Fibroblast of gingiva (primary cell): Measurements from ENCODE around the gene ACSF3.

Source experiments
- DNase-seq: peaks from one replicate; pipeline ENCODE4 v3.0.0-alpha.2; 2011; ENCODE audit warnings: low read depth

ACSF3 gene

GRCh38 chr16:89131783-89132182 lies 38.1 kb downstream of the ACSF3 start:
- DNase-seq: no peak

DNA sequence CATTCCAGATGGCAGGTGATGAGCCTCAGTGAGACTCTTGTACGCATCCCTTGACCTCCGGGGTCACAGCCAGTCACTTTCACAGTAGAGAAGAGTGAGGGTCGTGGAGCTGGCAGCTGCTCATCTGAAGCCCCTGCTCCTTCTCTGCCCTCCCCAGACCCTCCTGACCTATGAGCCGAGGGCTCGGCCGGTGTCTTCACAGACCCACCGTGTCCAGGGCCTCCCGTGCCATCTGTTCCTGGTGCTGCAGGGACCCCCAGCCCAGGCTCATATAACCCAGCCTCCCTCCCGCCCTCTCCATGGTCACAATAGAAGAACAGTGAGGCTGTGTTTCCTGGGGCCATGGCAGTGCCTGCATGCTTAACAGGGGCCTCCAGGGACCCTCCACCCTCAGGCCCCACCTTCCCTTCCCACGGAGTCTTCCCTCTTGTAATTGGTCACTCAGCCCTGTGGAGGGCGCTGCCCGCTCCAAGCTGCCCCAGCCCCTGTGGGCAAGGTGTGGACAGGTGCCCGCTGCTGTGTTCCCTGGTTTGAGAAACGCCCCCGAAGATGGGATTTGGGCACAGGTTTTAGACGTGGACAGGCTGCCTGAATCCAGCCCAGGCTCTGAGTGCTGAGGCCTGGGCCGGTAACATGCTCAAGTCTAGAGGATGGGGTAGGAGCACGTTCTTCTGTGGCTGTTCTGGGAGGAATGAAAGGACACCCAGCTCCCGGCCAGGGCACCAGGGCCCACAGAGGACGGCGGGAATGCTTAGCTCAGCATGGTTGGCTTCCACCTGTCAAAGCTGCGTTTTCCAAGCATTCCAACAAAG lies 38.7 kb downstream of the ACSF3 start:
- DNase-seq: no peak

- no peak for DNase-seq
These were observed 39.9 kb downstream of the ACSF3 start for GRCh38 chr16:89133457-89134127.

- no peak for DNase-seq
These were observed 40.6 kb downstream of the ACSF3 start for GRCh38 chr16:89134269-89134668.

DNA sequence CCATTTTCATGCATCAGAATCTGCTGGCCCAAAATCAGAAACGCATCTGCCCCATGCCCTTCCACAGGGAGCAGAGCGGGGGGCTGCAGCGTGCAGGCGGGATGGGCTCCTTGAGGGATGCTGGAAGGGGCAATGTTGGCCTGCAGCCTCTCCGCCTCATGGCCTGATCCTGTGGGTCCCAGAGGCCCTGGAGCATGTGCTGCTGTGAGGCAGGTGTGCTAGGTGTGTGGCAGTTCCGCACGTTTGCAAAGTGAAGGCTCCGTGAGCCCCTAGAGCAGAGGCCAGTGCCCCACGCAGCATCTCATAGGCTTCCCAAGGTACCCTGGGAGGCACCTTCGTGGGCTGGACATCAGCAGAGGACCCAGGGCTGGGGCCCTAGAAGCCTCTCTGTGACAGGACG lies 41.5 kb downstream of the ACSF3 start:
- no peak for DNase-seq

- DNase-seq: no peak
These were observed 42.5 kb downstream of the ACSF3 start for GRCh38 chr16:89135971-89136765.

DNA sequence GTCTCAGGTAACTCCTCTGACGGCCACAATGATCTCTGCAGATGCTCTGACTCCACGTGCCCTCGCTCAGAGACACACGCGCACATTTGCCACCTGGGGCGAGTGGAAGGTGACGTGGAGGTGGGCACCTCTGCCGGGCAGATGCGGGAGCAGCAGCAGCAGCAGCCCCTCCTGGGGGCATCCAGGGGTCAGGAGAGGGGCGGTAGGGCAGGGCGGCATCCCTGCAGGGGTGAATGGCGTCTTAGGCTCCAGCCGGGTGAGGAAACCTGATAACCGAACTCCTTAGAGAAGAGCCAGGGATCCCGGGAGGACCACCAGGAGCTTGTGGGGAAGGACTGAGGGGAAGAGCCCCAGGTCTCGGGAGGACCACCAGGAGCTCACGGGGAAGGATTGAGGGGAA lies 43.3 kb downstream of the ACSF3 start:
- no peak for DNase-seq

GRCh38 chr16:89137666-89138512 lies 44.2 kb downstream of the ACSF3 start:
- no peak for DNase-seq

GRCh38 chr16:89138513-89138795 lies 44.8 kb downstream of the ACSF3 start:
- no peak for DNase-seq

- DNase-seq: no peak
These were observed 45.3 kb downstream of the ACSF3 start for GRCh38 chr16:89138843-89139520.

DNA sequence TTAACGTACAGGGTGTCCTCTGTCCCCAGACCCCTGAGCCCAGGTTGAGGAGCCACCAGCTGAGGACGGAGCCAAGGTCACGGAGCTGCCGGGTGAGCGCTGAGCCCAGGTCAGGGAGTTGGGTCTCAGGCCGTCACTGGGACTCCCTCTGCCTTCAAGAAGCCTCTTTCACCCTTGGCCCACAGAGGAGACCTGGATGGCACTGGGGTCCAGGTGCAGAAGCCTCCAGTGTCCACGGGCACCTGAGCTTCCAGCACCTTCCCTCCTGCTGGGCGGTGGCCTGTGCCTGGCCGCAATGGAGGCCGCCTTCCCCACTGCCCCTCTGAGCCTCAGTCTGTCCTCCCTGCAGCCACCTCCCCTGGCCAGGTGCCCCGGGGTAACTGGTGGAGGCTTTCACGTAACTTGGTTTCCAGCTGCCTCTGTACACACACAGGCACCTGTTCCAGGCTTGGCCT lies 46.3 kb downstream of the ACSF3 start:
- DNase-seq: no peak

DNA sequence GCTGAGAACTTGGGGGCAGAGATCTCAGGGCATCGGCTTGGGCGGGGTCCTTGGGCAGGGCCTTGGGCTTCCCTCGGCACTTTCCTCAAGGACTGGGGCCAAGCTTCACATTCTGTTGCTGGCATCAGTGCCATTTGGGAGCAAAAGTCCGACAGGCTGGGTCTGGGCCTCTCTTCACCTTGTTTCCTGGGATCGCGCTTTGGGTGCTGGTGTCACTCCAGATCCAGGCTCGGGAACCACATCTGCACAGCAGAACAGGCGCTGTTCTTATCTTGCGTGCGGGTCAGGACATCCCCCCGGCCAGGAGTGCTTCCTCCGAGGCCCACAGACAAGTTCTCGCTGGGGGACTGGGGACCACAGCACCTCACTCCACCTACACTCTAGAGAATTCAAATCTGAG lies 46.7 kb downstream of the ACSF3 start:
- DNase-seq: no peak

DNA sequence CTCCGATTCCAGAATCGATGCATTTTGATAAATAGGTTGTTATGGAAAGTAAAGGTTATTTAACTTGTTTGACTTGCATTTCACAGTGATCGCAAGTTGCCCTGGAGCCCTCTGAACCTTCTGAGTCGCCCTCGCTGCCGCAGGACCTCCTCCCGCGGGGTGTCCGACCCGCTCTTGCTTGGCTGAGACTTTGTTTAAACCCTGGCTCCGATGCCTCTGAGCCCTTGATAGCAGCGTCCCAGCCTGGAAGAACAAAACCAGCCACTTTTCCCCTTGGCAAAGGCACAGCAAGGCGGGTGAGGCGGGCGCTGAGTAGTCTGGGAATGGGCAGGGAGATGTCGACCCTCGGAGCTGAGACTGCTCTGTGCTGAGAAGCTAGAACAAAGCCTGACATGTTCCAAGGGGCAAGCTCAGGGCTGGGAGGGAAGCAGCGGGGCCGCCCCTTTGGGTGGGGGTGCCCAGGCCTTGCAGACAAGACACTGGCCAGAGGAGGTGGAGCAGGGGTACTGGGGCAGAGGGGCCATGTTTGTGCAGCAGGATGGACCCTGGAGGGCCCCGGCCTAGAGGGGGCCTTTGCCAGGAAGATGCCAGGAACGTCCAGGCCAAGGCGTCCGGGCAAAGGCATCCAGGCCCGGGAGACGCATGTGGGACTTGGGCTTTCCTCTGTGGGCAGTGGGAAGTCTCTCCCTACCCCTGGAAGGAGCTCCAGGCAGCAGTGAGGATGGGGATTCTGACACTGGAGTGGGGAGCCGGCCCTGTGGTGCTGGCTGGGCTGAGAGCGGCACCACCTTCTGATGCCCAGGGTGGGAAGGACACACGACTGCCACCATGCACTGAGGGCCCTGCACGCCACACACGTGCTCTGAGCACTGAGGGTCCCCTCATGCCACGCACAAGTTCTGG lies 47.6 kb downstream of the ACSF3 start:
- no peak for DNase-seq

GRCh38 chr16:89141884-89142267 lies 48.2 kb downstream of the ACSF3 start:
- DNase-seq: no peak

DNA sequence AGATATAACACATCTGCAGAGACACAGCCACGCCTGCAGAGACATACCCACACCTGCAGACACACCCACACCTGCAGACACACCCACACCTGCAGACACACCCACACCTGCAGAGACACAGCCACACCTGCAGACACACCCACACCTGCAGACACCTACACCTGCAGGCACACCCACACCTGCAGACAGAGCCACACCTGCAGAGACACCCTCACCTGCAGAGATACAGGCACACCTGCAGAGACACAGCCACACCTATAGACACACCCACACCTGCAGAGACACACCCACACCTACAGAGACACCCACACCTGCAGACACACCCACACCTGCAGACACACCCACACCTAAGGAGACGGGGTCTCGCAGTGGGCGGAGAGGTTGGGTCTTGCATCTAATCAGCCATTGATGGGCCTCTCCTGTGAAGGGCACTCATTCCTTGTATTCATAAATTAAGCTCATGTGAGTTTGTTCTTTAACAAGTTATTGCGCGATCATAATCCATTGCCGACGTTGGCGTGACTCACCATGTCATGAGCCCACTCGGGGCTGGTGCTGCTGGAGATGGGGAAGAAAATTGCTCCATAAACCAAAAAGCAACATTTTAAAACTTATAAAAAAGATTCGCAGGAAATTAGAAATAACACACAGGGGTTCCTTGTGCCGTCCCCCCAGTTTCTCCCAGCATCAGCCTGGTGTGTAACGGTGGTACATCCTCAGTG lies 49.0 kb downstream of the ACSF3 start:
- no peak for DNase-seq

DNA sequence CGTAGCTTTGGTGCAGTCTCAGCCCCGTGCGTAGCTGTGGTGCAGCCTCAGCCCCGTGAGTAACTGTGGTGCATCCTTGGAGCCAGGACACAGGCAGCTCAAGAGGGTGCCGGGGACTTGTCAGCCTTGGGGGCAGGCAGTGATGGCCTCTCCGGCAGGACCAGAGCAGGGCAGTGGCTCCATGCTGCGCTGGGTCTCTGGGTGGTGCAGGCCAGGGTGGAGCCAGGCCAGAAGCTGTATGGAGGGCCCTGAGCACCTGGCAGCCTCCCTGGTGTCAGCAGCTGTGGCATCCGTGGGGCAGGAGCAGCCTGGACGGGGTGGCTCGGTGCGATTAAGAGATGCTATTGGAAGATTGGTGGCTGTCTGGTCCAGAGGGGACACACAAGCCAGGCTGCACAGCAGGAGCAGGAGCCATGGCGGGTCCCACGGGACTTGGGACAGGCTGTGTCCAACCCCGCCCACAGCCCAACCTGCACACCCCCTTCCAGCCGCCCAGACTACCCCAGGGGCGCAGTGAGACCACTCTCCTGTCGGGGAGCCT lies 49.6 kb downstream of the ACSF3 start:
- no peak for DNase-seq

DNA sequence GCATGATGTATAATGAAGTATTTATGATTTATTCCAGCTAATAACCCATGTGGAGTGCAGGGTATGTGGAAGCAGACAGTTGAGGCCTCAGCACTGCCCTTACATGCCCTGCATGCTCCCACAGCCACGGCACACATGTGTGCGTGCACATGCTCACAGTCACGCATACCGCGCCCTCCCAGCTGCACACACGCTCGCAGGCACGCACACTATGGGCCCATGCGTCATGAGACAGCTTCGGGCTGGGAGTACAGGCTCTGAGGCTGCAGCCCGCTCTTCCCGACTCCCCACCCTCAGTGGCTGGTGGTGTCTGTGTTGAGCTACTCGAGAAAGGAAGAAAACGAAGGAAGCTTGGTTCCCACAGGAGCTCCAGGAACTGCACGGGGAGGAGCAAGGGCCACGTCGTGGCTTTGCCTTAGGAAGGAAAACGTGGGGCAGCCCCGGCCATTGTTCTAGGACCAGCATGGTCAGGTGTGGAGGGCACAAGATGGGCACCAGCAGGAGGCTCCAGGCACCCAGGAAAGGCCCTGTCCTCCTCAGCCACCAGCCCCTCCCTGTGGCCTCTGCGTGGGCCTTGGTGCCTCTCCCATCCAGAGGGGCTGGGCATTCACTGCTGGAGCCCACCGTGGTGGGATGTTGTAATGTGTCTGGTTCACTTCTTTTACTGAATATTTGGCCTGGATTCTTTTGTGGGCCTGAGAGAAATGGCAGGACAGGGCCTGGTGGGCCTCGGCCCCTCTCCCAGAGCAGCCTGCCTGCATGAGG lies 50.4 kb downstream of the ACSF3 start:
- no peak for DNase-seq

DNA sequence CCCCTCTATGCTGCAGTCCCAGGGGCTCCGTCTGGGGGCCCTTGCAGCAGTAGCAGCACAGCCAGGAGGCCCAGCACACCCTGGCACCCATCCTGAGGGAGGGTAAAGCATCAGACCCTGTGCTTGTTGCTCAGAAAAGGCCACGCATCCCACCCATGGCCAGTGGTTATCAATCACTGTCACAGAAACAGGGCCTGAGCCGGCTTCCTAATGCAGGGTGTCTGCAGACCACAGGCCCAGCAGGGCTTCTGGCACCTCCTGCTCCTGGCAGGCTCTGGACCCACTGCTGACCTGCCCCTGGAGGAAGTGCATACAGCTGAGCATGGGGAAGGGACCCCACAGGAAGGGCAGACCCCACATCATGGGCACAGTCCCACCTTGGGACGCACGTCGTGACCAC lies 51.0 kb downstream of the ACSF3 start:
- DNase-seq: no peak
